K562 (cell line): ENCODE measurements around the gene CD300A. TPM values are rescaled to one million over a fixed set of nuclear protein-coding genes. Genes with fewer than 3 reads are reported as not detected.

Experiments used
- E2F6 ChIP-seq, 2 experiments: IDR thresholded peaks; 2 replicates each; pipeline ENCODE4 v1.6.1; 2011; ENCODE audit warnings: borderline replicate concordance in 1 of 2, control low read depth in 1 of 2, low read depth in 1 of 2, low read length in 1 of 2, mild to moderate bottlenecking in 1 of 2, mixed read lengths in 1 of 2, moderate library complexity in 1 of 2; ENCODE audit not compliant: insufficient read depth in 1 of 2, insufficient read length in 1 of 2, poor library complexity in 1 of 2, severe bottlenecking in 1 of 2; ENCODE audit errors: extremely low read depth in 1 of 2
- FOS ChIP-seq: IDR thresholded peaks from 3 replicates; pipeline ENCODE4 v1.6.1; 2011; ENCODE audit not compliant: insufficient read length; ENCODE audit errors: extremely low read depth
- GABPB1 ChIP-seq: sonication (generic); formaldehyde crosslinking; IDR thresholded peaks from 2 replicates; pipeline ENCODE4 v1.8.0; 2022; ENCODE audit warnings: mild to moderate bottlenecking, missing genetic modification reagents
- HDAC2 ChIP-seq: fragments of 450-650 bp; IDR thresholded peaks from 2 replicates; pipeline ENCODE4 v1.6.1; 2016; ENCODE audit warnings: mild to moderate bottlenecking
- MITF ChIP-seq: IDR thresholded peaks from 2 replicates; pipeline ENCODE4 v1.6.1; 2014; ENCODE audit warnings: antibody characterized with exemption
- MYNN ChIP-seq, 2 experiments: sonication (generic); formaldehyde crosslinking in 1 of 2; IDR thresholded peaks; 2 replicates each; pipeline versions ENCODE4 v1.5.0 to v1.6.1; 2016 to 2020; ENCODE audit warnings: antibody characterized with exemption in 1 of 2, missing genetic modification reagents in 1 of 2
- NCOR1 ChIP-seq: fragments of 450-650 bp; IDR thresholded peaks from 2 replicates; pipeline ENCODE4 v1.6.1; 2016; ENCODE audit warnings: mild to moderate bottlenecking, moderate library complexity
- SIX5 ChIP-seq, 2 experiments: IDR thresholded peaks; 2 replicates each; pipeline ENCODE4 v1.6.1; 2011; ENCODE audit warnings: low read length in 2 of 2, borderline replicate concordance in 1 of 2, low read depth in 1 of 2, mild to moderate bottlenecking in 1 of 2, moderate library complexity in 1 of 2; ENCODE audit not compliant: insufficient read depth in 1 of 2
- TEAD2 ChIP-seq: fragments of 450-650 bp; IDR thresholded peaks from 2 replicates; pipeline ENCODE4 v1.6.1; 2016; ENCODE audit warnings: missing genetic modification characterization, control low read depth, missing compliant biosample characterization
- THAP7 ChIP-seq: fragments of 250-450 bp; sonication (Bioruptor Pico); IDR thresholded peaks from 2 replicates; pipeline ENCODE4 v1.5.0; 2021
- THRB ChIP-seq: fragments of 450-650 bp; formaldehyde crosslinking; conservative IDR thresholded peaks from 2 replicates; pipeline ENCODE4 v1.4.0; 2022; ENCODE audit warnings: mild to moderate bottlenecking, missing genetic modification characterization
- ZNF282 ChIP-seq: sonication (generic); formaldehyde crosslinking; IDR thresholded peaks from 2 replicates; pipeline ENCODE4 v1.8.1; 2023; ENCODE audit warnings: missing genetic modification reagents
- ZNF655 ChIP-seq: fragments of 250-450 bp; sonication (Bioruptor Pico); IDR thresholded peaks from 2 replicates; pipeline ENCODE4 v1.5.0; 2021
- polyA plus RNA-seq, 8 experiments: library from polyadenylated mRNA; depleted of rRNA in 4 of 8; stranded (reverse) in 5 of 8; unstranded in 3 of 8; fragments of >200 nt; fragmentation: Nextera tagmentation in 2 of 8; fragmentation: Illumina TruSeq in 1 of 8; extraction: Ambion mirVana in 2 of 8; extraction: Trizol in 1 of 8; gene quantifications; 2 replicates each; pipeline versions ENCODE4 v1.2.1 to v1.2.3, GENCODE V29; 2011 to 2014; ENCODE audit warnings: inconsistent platforms in 1 of 8, missing spikeins in 1 of 8
- total RNA-seq, 7 experiments: library from RNA; depleted of rRNA in 6 of 7; stranded (reverse); fragments of >200 nt in 6 of 7; fragmentation: Illumina TruSeq in 2 of 7; extraction: Trizol in 2 of 7; gene quantifications; 2 replicates each; pipeline versions ENCODE4 v1.2.1 to v1.2.3, GENCODE V29; 2011 to 2021; ENCODE audit warnings: low replicate concordance in 1 of 7

CD300A gene
- total and polyA plus RNA-seq, 9 of the 15 experiments (the other 6 are each of a cell fraction or from before 2014, with no cell fraction given): 0.21 to 1.7 (median 0.41) TPM; not detected in 1

GRCh38 chr17:74490716-74491115, 24.3 kb downstream of the CD300A start (continued):
- TF ChIP-seq E2F6 (IDR thresholded peaks at IDR 0.05; ENCODE audit: borderline replicate concordance in 1 of 2, extremely low read depth in 1 of 2, insufficient read depth in 1 of 2, insufficient read length in 1 of 2, low read depth in 1 of 2, low read length in 1 of 2, poor library complexity in 1 of 2, severe bottlenecking in 1 of 2) (no peak), MYNN (IDR thresholded peaks at IDR 0.05) (no peak), MYNN (CRISPR knock-in tag; IDR thresholded peaks at IDR 0.05) (no peak), TEAD2 (tag) (no peak), SIX5 (IDR thresholded peaks at IDR 0.05; ENCODE audit: borderline replicate concordance in 1 of 2, insufficient read depth in 1 of 2, low read depth in 1 of 2, low read length in 2 of 2) (no peak), NCOR1 (no peak), MITF (no peak), ZNF655 (CRISPR knock-in tag) (no peak), FOS (no peak), THAP7 (CRISPR knock-in tag) (no peak), HDAC2 (no peak), ZNF282 (CRISPR knock-in tag) (no peak), THRB (CRISPR knock-in tag) (no peak), GABPB1 (no peak)
